Rectal smooth muscle tissue (tissue), 1 donor: Measurements from ENCODE around the gene PARVB.

Experiments
- H3K27ac ChIP-seq: one replicate; pipeline ENCODE4 v1.7.0; 2013; ENCODE audit warnings: low read depth, low read length, inconsistent platforms
- H3K27me3 ChIP-seq: one replicate; pipeline ENCODE4 v1.7.0; 2013; ENCODE audit warnings: low read length; ENCODE audit not compliant: control insufficient read depth, insufficient read depth
- H3K36me3 ChIP-seq: one replicate; pipeline ENCODE4 v1.7.0; 2013; ENCODE audit warnings: low read length; ENCODE audit not compliant: control insufficient read depth, insufficient read depth
- H3K4me1 ChIP-seq: one replicate; pipeline ENCODE4 v1.7.0; 2013; ENCODE audit warnings: low read length; ENCODE audit not compliant: control insufficient read depth, insufficient read depth
- H3K4me3 ChIP-seq: one replicate; pipeline ENCODE4 v1.7.0; 2013; ENCODE audit warnings: low read length
- H3K9ac ChIP-seq: one replicate; pipeline ENCODE4 v1.7.0; 2013; ENCODE audit warnings: low read length

The PARVB gene

DNA sequence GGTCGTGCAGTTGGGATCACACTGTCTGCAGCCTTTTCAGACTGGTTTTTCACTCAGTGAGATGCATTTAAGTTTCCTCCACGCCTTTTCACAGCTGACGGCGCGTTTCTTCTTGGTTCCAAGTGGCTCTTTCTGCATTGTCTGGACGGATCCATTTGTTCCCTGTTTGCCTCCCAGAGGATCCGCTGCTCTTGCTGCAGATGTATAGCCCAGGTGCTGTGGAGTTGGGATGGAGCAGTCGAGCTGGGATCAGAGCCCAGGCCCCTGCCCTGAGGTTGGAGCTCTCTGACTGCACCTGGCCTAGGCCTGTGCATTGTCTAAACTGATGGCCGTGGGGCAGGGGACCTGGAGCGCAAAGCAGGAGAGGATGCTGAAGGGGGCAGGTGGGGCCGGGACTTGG lies 51.6 kb downstream of the PARVB start:
- Histone ChIP-seq H3K27me3 (no peaks in the 10 kb centered on the region), H3K27ac (no peak overlapping the region), H3K4me3 (no peak overlapping the region), H3K9ac (no peak overlapping the region), H3K4me1 (no peaks in the 10 kb centered on the region), H3K36me3 (no peaks in the 10 kb centered on the region)

DNA sequence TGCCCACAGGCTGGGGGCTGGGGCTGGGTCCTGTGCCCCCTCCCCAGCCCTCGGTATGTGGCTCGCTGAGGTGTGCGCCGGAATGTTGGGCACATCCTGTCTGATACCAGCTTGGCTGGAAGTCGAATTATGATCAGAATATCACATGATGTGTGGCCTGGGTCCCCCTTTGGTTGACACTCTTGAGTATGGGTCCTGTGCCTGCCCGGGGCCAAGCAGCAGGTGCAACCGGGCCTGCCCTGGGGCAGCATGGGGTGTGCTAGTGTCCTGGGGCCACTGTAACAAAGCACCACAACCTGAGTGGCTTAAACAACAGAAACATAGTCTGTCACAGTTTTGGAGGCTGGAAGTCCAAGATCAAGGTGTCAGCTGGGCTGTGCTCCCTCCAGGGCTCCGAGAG lies 52.7 kb downstream of the PARVB start:
- Histone ChIP-seq H3K36me3 (no peaks in the 10 kb centered on the region), H3K27ac (no peak overlapping the region), H3K4me3 (no peak overlapping the region), H3K4me1 (no peaks in the 10 kb centered on the region), H3K9ac (no peak overlapping the region), H3K27me3 (no peaks in the 10 kb centered on the region)

DNA sequence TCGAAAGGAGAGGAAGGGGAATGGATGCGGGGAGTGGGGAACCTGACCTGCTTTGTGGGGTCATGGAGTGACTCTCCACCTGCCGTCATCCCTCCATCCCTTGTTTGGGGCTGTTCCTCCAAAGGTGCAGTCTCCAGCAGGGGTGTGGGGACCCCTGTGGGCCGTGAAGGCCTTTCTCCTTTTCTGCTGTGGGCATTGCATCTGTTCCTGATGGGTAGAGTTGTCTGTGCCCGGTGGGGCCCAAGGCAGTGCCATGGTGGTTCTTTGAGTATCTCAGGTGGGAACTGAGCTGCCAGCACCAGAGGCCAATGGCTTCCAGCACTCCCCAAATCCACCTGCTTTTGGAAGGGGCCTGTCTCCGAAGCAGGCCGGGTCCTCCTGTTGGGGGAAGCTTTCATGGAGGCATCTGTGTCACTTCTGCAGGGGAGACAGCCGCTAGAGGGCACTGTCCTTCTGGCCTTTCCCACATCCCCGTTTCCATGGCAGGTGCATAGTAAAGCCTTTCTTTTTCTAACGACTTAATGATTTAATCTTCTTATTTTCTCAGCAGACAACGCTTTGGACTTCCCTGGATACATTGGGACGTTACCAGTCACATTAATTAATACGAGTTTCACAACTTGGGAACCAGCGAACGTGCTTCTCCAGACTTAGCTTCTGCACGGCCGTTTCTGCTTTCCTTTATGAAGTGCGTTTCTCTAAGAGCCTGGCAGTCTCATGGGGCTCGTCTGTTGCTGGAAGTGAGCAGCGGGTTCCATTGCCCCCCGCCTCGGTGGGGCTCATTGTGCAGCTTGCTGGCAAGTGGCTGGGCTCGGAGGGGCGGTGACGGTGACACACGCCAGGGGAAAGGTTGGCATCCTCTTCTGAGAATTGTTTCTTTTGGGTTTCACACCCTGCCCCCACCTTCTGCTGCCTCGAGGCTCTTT lies 57.1 kb downstream of the PARVB start:
- Histone ChIP-seq H3K4me1 (peaks cover 8% of the 10 kb centered on the region), H3K9ac (no peak overlapping the region), H3K4me3 (no peak overlapping the region), H3K27ac (no peak overlapping the region), H3K36me3 (no peaks in the 10 kb centered on the region), H3K27me3 (no peaks in the 10 kb centered on the region)

DNA sequence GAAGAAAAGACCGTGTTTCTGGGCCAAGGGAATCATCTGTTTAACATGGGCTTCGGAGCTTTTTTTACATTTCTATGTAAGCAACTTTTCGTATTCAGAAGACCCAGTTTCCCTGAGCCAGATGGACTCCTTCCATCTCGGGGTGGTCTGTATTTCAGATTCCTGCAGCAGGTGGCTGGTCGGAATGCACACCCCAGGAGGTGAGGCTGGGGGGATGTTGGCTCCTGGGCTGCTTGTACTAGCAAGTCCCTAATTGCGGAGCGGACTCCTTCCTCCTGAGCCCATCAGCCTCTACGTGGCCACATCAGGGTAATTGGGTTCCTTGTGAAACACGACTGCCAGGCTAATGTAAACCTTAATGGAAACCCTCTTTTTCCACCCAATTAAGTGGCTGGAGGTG lies 58.7 kb downstream of the PARVB start:
- H3K36me3 ChIP-seq: no peaks in the 10 kb centered on the region
- H3K27ac ChIP-seq: no peak overlapping the region
- H3K27me3 ChIP-seq: no peaks in the 10 kb centered on the region
- no peak overlapping the region for H3K4me3 ChIP-seq
- H3K4me1 ChIP-seq: peaks cover 19% of the 10 kb centered on the region
- no peak overlapping the region for H3K9ac ChIP-seq

DNA sequence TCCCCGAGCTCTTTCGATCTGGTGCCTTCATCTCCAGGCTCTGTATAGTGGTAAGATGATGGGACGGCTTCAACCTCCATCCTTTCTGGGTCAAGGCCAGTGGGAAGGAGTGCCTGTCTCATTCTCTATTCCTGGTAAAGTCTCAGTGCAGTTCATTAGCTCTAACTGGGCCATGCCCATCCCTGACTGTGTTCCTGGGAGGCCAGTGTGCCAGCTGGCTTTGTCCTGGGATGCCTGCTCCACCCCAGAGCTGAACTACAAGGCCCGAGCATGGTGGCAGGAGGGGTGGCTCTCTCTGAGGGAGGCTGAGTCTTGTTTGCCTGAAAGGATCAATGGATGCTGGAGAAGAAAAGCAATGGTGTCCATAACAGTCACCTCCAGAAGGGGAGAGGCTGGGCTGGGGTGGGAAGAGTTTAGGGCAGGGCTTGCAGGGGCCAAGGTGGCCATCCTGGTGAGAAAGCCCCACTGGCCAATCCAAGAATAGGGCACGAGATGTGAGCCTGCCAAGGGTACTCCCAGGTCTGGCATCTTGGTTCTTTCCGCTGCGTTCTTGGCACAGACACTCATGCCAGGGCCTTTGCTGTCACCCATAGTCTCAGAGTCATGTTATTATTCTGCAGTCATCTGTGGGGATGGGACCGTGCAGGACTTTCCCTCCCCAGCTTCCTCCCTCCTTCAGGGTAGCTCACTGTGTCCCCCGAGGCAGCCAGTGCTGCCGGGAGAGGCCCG lies 60.1 kb downstream of the PARVB start:
- Histone ChIP-seq H3K9ac (no peak overlapping the region), H3K36me3 (no peaks in the 10 kb centered on the region), H3K27ac (no peak overlapping the region), H3K4me3 (no peak overlapping the region), H3K4me1 (peaks cover 23% of the 10 kb centered on the region), H3K27me3 (no peaks in the 10 kb centered on the region)

DNA sequence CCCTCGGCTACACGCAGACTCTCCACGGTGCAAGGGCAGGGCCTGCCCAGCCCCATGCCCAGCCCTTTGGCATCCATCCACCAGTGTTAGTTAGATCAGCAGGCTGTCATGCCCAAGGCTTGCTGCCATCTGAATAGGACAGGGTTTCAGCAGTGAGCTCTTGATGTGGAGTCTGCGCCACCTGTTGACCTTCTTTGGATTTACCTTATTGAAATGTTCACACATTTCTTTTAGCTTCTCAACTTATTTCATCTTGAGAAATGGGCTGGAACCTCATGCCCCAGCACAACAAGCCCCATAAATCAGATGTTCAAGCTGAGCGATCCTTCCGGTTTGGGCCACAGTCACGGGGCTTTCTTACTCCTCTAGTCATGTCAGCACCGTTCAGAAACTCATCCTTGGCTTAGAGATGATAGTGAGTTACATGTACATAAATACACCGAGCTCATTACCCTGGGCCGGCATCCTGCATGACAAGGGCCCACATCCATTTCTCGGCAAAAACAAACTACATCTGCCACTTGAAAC lies 61.7 kb downstream of the PARVB start:
- no peak overlapping the region for H3K9ac ChIP-seq
- H3K27ac ChIP-seq: peak overlapping the region; percentile 76
- H3K27me3 ChIP-seq: no peaks in the 10 kb centered on the region
- H3K4me3 ChIP-seq: no peak overlapping the region
- peaks cover 35% of the 10 kb centered on the region for H3K4me1 ChIP-seq
- H3K36me3 ChIP-seq: no peaks in the 10 kb centered on the region

DNA sequence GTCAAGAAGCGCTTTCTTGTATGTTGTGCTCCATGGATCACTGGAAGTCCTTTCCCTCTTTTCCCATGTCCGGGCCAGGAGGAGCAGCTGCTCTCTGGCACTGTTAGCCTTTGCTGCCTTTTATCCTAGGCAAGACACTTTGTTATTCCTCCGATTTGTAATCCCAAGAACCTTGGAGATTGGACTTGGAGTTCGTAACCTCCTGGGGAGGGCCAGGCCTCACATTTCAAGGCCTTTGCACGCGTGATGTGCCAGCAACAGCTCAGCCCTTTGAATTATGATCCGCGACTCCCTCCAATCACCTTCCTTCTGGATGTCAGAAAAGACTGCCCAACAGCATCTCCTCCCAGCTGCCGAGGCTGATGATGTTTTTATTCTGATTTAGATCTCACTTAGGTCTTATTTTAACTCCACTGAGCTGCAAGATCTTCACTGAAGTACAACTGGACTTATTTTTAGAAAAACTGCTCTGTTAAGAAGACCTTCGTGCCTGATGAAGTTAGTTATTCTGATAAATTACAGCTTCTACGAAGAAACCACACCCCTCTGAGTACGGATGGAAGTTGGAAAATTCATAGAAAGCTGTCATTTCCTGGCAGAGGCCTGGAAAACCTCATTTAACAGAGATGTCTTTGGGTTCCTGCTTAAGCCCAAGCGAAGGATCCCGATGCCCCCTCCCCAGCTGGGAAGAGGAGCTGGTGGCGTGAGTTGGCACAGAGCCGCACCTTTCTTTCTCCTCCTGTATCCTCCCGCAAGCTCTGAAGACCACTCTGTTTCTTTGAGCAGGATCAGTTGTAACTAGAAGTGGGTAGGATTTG lies 62.4 kb downstream of the PARVB start:
- Histone ChIP-seq H3K9ac (no peak overlapping the region), H3K36me3 (no peaks in the 10 kb centered on the region), H3K27me3 (no peaks in the 10 kb centered on the region), H3K27ac (peak overlapping the region; percentile 76), H3K4me3 (no peak overlapping the region), H3K4me1 (peaks cover 35% of the 10 kb centered on the region)

DNA sequence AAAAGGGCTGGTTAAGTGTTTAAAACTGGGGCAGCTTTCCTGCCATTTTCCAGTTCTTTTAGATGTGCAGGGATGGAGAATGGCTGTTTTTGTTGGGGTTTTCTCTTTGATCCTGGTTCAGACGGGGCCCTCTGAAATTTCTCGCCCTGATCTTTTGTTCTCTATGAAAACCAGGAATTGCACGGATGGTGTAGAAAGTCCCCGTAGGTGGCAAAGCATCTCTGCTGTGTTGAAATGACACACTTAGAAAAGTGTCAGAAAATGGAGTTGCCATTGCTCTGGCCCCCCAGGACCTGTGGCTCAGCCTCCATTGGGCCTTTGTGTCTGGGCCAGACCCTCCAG lies 63.0 kb downstream of the PARVB start:
- H3K27me3 ChIP-seq: no peaks in the 10 kb centered on the region
- no peak overlapping the region for H3K9ac ChIP-seq
- H3K4me1 ChIP-seq: peaks cover 39% of the 10 kb centered on the region

DNA sequence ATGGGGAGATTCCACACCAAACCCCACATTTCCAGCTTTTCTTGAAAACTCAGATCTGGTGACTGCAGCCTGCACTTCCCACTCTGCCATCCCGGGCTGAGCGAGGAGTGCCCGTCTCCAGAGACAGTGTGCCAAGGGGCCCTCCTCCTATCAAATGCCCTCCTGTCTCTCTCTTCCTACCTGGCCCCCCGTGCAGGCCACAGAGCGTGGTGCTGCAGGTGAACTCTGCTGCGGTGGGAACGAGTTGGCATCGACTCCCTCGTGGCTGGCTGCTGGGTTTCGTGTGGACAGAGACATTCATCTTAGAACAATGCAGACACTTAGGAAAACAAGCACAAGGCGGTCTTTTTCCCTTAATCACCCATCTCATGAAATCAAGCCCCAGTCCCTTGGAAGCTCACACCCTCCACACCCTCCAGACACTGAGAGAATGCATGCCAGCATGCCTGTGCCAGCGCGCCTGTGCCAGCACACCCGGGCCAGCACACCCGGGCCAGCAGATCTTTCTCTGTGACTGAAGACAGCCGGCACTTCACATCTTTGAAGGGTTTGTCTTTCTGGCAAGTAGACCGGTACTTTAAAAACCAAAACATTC lies 65.0 kb downstream of the PARVB start:
- Histone ChIP-seq H3K27me3 (no peaks in the 10 kb centered on the region), H3K4me1 (peaks cover 39% of the 10 kb centered on the region), H3K9ac (no peak overlapping the region), H3K27ac (peak overlapping the region; percentile 12), H3K36me3 (no peaks in the 10 kb centered on the region), H3K4me3 (no peak overlapping the region)

More for the DNA sequence above, 63.0 kb downstream of the PARVB start:
- no peaks in the 10 kb centered on the region for H3K36me3 ChIP-seq
- H3K27ac ChIP-seq: peak overlapping the region; percentile 76
- no peak overlapping the region for H3K4me3 ChIP-seq

DNA sequence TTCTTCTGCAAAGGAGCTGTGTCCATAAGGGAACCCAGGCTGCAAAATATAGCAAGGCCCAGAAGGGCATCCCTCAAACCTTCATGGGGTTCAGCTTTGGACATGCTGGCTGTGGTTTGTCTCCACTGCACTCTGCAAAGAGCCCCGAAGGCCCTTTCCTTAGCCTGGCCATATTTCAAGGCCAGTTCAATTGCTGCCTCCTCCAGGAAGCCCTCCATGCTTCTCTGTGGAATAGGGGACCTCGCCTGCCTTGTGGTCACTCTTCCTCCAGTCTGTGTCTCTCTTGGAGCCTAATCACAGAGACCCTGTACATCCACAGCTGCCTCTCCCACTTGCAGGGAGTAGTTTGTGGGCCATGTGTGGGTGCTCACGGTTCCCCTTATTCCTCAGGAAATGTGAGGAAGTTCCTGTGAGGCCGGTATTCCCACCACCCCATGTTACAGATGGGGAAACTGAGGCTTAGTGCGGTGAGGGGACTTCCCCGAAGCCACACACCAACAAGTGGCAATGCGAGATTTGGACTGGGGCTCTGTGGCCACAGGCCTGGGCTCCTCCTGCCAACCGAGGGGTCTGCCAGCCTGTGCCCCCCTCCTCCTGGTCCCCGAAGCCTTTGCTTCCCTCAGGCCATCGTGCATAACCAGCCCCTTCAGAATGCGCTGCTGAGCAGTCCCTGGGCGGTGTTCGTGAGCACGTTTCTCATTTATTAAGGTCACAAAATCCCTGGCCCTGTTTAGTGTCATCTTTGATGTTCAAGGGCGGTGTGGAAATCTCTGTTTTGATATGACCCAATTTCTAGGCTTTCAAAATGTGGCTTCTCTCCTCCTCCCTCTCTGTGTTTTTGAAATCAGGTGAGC lies 65.8 kb downstream of the PARVB start:
- no peak overlapping the region for H3K9ac ChIP-seq
- no peaks in the 10 kb centered on the region for H3K36me3 ChIP-seq
- no peaks in the 10 kb centered on the region for H3K27me3 ChIP-seq
- no peak overlapping the region for H3K4me3 ChIP-seq
- H3K27ac ChIP-seq: peak overlapping the region; percentile 17
- peaks cover 39% of the 10 kb centered on the region for H3K4me1 ChIP-seq

DNA sequence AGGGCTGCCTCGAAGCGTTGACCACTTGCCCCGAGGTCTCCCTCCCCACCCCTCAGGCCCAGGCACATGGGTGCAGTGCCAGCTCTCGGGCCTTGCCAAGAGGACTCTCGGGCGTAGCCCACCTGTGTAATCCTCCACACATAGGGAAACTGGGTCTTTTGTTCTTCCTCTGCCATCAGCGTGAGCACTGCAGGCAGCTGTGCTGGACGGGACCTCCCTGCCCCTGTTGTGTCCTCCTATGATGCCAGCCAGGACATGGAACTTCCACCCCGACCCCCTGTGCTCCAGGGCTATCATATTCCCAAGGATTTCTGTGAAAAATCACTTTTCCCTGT lies 66.4 kb downstream of the PARVB start:
- H3K27ac ChIP-seq: peak overlapping the region; percentile 17
- peaks cover 38% of the 10 kb centered on the region for H3K4me1 ChIP-seq
- no peak overlapping the region for H3K9ac ChIP-seq

More for the DNA sequence above, 66.4 kb downstream of the PARVB start:
- Histone ChIP-seq H3K27me3 (no peaks in the 10 kb centered on the region), H3K4me3 (no peak overlapping the region), H3K36me3 (no peaks in the 10 kb centered on the region)
